Measurements from ENCODE around the gene SLC6A20. TPM values are rescaled to one million over a fixed set of nuclear protein-coding genes. Genes with fewer than 3 reads are reported as not detected.
"Not testable (repeated sequence)": the region's sequence is repeated elsewhere in the genome, so short reads cannot be mapped to it uniquely, and the experiment has no call there.

SLC6A20 gene
- total RNA-seq, 1 experiment from 2014 or later = 0.09 TPM

GRCh38 chr3:45758871-45759270 is 37.5 kb downstream of the SLC6A20 start:
- Mint-ChIP-seq H3K4me1 (peaks cover 26 to 28% of the 10 kb centered on the region in 2 experiments), H3K36me3 (ENCODE audit: insufficient read depth in 1 of 3, low read depth in 3 of 3) (peaks cover 0 to 4% (median 0%) of the 10 kb centered on the region in 3 experiments; a peak in 2 of 7 replicates), H3K9me3 (no peaks in the 10 kb centered on the region; a peak in 1 of 5 replicates), H3K27ac (no peak overlapping the region; a peak in 1 of 7 replicates), H3K4me3 (no peak overlapping the region), H3K27me3 (ENCODE audit: low read depth) (peaks cover 3% of the 10 kb centered on the region)
- Histone ChIP-seq H3K27me3 (ENCODE audit: insufficient read depth, low read length) (no peaks in the 10 kb centered on the region; the same call in 1 of the 2 replicates), H3K56ac (ENCODE audit: insufficient read length, low read depth, low read length) (no peak overlapping the region), H2BK15ac (ENCODE audit: low read depth, low read length) (no peak overlapping the region), H3K9ac (ENCODE audit: extremely low read depth, insufficient read length, low read length) (no peak overlapping the region), H2BK20ac (ENCODE audit: low read depth, low read length, poor library complexity, severe bottlenecking) (no peak overlapping the region), H3K79me2 (ENCODE audit: insufficient read depth, low read length) (no peaks in the 10 kb centered on the region), H3K4me2 (ENCODE audit: insufficient read depth, insufficient read length, low read length) (no peak overlapping the region), H2AFZ (ENCODE audit: low read length) (no peak overlapping the region), H3K4ac (ENCODE audit: low read depth, low read length) (no peak overlapping the region), H3K79me1 (ENCODE audit: insufficient read depth, low read depth, low read length, poor library complexity, severe bottlenecking) (no peaks in the 10 kb centered on the region), H3K14ac (ENCODE audit: insufficient read depth, low read length) (no peak overlapping the region), H4K8ac (replicated peaks; ENCODE audit: insufficient read length, low read depth, low read length) (no peak overlapping the region), H3K9me3 (ENCODE audit: control insufficient read depth, low read depth, low read length) (no peaks in the 10 kb centered on the region), H3K4me1 (ENCODE audit: insufficient read depth, low read length) (no peaks in the 10 kb centered on the region), H2AK5ac (ENCODE audit: insufficient read length, low read length) (no peak overlapping the region), H2BK120ac (ENCODE audit: low read depth, low read length, poor library complexity, severe bottlenecking) (no peak overlapping the region), H4K5ac (ENCODE audit: insufficient read length, low read depth, low read length) (no peak overlapping the region), H3K23me2 (ENCODE audit: insufficient read length, low read depth, low read length, poor library complexity, severe bottlenecking) (no peaks in the 10 kb centered on the region), H4K20me1 (ENCODE audit: control insufficient read depth, insufficient read depth, insufficient read length) (no peaks in the 10 kb centered on the region), H2BK5ac (ENCODE audit: insufficient read length, low read length) (no peak overlapping the region), H4K91ac (ENCODE audit: insufficient read length, low read depth, low read length) (no peak overlapping the region), H3K27ac (ENCODE audit: insufficient read length, low read depth, low read length) (no peak overlapping the region), H3K18ac (ENCODE audit: insufficient read length, low read depth, low read length) (no peak overlapping the region), H3T11ph (ENCODE audit: low read length) (no peak overlapping the region), H2BK12ac (ENCODE audit: insufficient read length, low read depth, low read length) (no peak overlapping the region), H3K23ac (ENCODE audit: insufficient read length, low read depth, low read length) (no peak overlapping the region)
- TF ChIP-seq CTCF (conservative IDR thresholded peaks at IDR 0.05) = no peak
- no peak for DNase-seq
- WGBS (ENCODE audit: extremely low coverage, insufficient read length, low lambda C conversion rate) = no CpG with 5 or more reads among the region's 16 CpGs

- DNase-seq; H3K9ac ChIP-seq (ENCODE audit: extremely low read depth, insufficient read length, low read length); H3K14ac ChIP-seq (ENCODE audit: insufficient read depth, low read length); H3K27me3 Mint-ChIP-seq (ENCODE audit: low read depth); H3K4me1 ChIP-seq (ENCODE audit: insufficient read depth, low read length); H3T11ph ChIP-seq (ENCODE audit: low read length); H3K18ac ChIP-seq (ENCODE audit: insufficient read length, low read depth, low read length); H4K91ac ChIP-seq (ENCODE audit: insufficient read length, low read depth, low read length); H2BK120ac ChIP-seq (ENCODE audit: low read depth, low read length, poor library complexity, severe bottlenecking); H2BK5ac ChIP-seq (ENCODE audit: insufficient read length, low read length); H3K27ac ChIP-seq (ENCODE audit: insufficient read length, low read depth, low read length); H2BK20ac ChIP-seq (ENCODE audit: low read depth, low read length, poor library complexity, severe bottlenecking); H3K9me3 Mint-ChIP-seq; H3K27ac Mint-ChIP-seq; H4K8ac ChIP-seq (replicated peaks; ENCODE audit: insufficient read length, low read depth, low read length); H3K79me2 ChIP-seq (ENCODE audit: insufficient read depth, low read length); H2BK12ac ChIP-seq (ENCODE audit: insufficient read length, low read depth, low read length); H3K9me3 ChIP-seq (ENCODE audit: control insufficient read depth, low read depth, low read length); H3K23ac ChIP-seq (ENCODE audit: insufficient read length, low read depth, low read length); H2AFZ ChIP-seq (ENCODE audit: low read length); H3K4ac ChIP-seq (ENCODE audit: low read depth, low read length); H4K5ac ChIP-seq (ENCODE audit: insufficient read length, low read depth, low read length); H3K79me1 ChIP-seq (ENCODE audit: insufficient read depth, low read depth, low read length, poor library complexity, severe bottlenecking); H3K4me3 Mint-ChIP-seq; H2BK15ac ChIP-seq (ENCODE audit: low read depth, low read length); H3K56ac ChIP-seq (ENCODE audit: insufficient read length, low read depth, low read length); H2AK5ac ChIP-seq (ENCODE audit: insufficient read length, low read length); H3K23me2 ChIP-seq (ENCODE audit: insufficient read length, low read depth, low read length, poor library complexity, severe bottlenecking); H4K20me1 ChIP-seq (ENCODE audit: control insufficient read depth, insufficient read depth, insufficient read length); H3K27me3 ChIP-seq (ENCODE audit: insufficient read depth, low read length); H3K4me2 ChIP-seq (ENCODE audit: insufficient read depth, insufficient read length, low read length): not testable (repeated sequence)
- WGBS (ENCODE audit: extremely low coverage, insufficient read length, low lambda C conversion rate) = no CpG with 5 or more reads among the region's 7 CpGs
- Mint-ChIP-seq H3K36me3 (ENCODE audit: insufficient read depth in 1 of 3, low read depth in 3 of 3) (peaks cover 0 to 12% (median 0%) of the 10 kb centered on the region in 3 experiments; a peak in 3 of 7 replicates), H3K4me1 (peaks cover 26 to 28% of the 10 kb centered on the region in 2 experiments)
Observed at GRCh38 chr3:45757141-45757540, 39.2 kb downstream of the SLC6A20 start.
